ENCODE results near the gene HOOK2.
"Not testable (repeated sequence)": the region's sequence is repeated elsewhere in the genome, so short reads cannot be mapped to it uniquely, and the experiment has no call there.

HOOK2 gene

GRCh38 chr19:12720296-12720695 is 55.1 kb downstream of the HOOK2 start:
- DNase-seq, result no peak

DNA sequence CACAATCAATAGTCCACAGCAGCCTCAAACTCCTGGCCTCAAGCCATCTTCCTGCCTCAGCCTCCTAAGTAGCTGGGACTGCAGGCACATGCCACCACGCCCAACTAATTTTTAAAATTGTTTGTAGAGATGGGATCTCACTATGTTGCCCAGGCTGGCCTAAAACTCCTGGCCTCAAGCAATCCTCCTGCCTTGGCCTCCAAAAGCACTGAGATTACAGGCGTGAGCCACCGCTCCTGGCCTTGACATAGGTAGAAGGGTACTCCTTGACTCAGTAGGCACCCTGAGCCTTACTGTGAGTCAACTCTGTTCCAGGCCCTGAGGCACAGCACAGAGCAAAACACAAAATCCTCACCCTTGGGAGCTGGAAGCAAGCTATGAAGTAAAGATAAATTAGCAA is 59.4 kb downstream of the HOOK2 start:
- no peak for DNase-seq

- no peak for DNase-seq
Observed at GRCh38 chr19:12715102-12715501, 60.2 kb downstream of the HOOK2 start.

GRCh38 chr19:12713304-12713703 is 62.0 kb downstream of the HOOK2 start:
- DNase-seq, result not testable (repeated sequence)
